Right lung (tissue), 5 donors: Measurements from ENCODE around the gene PIWIL4. TPM values are rescaled to one million over a fixed set of nuclear protein-coding genes. Genes with fewer than 3 reads are reported as not detected.

Source experiments
- DNase-seq, 2 donors: peaks; one replicate each; pipeline ENCODE4 v3.0.0-alpha.2; 2013
- polyA plus RNA-seq, 5 donors: library from polyadenylated mRNA; unstranded; fragments of 120-200 nt; gene quantifications; one replicate each; pipeline versions ENCODE4 v1.2.1 to v1.2.3, GENCODE V29; 2013; ENCODE audit warnings: inconsistent platforms in 1 of 5, low replicate concordance in 1 of 5; ENCODE audit not compliant: insufficient read length in 5 of 5, insufficient read depth in 1 of 5

The PIWIL4 gene
- polyA plus RNA-seq, 5 donors: 6.2 to 8.3 (median 6.6) TPM

- DNase-seq: no peak
Measured at GRCh38 chr11:94662846-94663390, 95.8 kb downstream of the PIWIL4 start.

GRCh38 chr11:94664346-94664745, 97.2 kb downstream of the PIWIL4 start:
- DNase-seq: no peak

DNA sequence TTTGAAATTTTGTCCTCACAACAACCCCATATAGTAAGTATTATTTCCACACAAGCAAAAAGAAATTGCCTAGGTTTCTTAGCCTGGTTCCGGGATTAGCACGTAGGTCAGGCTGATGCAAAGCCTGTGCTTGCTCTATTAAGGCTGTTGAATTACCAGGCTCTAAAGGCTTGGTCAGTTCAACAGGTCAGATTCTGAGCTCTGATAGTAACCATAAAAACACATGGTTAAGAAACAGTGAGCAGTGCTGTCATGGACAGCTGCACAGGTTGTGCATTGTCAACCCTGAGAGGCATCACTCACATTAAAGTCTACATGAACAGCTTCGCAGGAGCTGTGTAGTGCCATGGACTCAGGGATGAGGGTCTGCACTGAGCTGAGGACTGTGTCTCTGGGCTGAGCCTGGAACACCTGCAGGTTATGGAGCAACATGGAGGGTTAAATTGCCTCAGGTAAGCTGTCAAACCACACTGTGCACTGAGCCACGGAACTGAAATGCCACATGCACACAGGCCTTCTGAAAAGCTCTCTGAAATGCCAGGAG, 98.0 kb downstream of the PIWIL4 start:
- DNase-seq: no peak

GRCh38 chr11:94666792-94667721, 99.9 kb downstream of the PIWIL4 start:
- no peak for DNase-seq

DNA sequence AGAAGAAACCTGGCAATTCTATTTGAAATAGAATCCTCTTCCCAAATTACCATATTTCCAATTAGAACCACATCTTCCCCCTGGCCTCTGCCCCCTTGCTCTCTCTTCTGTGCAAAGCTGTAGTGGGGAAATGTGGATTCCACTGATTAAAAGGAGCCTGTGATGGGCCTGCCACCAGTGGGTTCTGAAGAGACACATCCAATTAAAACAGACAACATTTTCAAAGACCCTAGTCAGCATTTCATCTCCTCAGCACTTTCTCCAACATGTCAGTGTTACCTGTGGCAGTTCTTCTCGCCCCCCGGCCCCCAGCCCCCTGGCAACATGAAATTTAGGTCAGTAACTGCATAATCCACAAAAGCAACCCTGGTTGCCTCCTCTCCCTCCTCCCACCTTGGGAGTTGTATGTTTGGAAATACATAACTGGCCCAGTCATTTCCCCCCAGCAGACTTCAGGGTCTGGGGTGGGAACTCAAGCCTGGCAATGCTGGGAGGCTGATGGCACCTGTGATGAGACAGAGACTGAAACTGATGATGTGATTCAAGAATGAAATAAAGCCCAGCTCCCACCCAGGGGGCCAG, 101.1 kb downstream of the PIWIL4 start:
- no peak for DNase-seq

GRCh38 chr11:94669023-94669422, 101.9 kb downstream of the PIWIL4 start:
- DNase-seq: no peak

Other genes with a start within 250 kb of the PIWIL4 start
- gene GPR83, start 165.9 kb upstream of the PIWIL4 start, polyA plus RNA-seq: under 1 TPM; 0.21 to 0.52 (median 0.26) TPM
- 10 to 100 TPM; 22.6 to 62.0 (median 33.3) TPM for gene MRE11, start 73.5 kb upstream of the PIWIL4 start, polyA plus RNA-seq
- 10 to 100 TPM; 19.8 to 34.7 (median 28.7) TPM for gene ANKRD49, start 73.4 kb upstream of the PIWIL4 start, polyA plus RNA-seq
- 1 to 10 TPM in 4 of 5 donors, under 1 TPM in 1; 0.60 to 3.7 (median 2.8) TPM for gene C11orf97, start 54.9 kb upstream of the PIWIL4 start, polyA plus RNA-seq
- 1 to 10 TPM; 6.7 to 8.3 (median 7.0) TPM for gene FUT4, start 23.4 kb upstream of the PIWIL4 start, polyA plus RNA-seq
- gene AMOTL1, start 201.0 kb downstream of the PIWIL4 start, polyA plus RNA-seq: 10 to 100 TPM; 41.5 to 61.2 (median 52.6) TPM